ENCODE data around the gene IFI30. TPM values are rescaled to one million over a fixed set of nuclear protein-coding genes. Genes with fewer than 3 reads are reported as not detected.
"Not testable (repeated sequence)": the region's sequence is repeated elsewhere in the genome, so short reads cannot be mapped to it uniquely, and the experiment has no call there.

Gene IFI30
- total RNA-seq, 1 experiment from 2014 or later: 35.8 TPM

DNA sequence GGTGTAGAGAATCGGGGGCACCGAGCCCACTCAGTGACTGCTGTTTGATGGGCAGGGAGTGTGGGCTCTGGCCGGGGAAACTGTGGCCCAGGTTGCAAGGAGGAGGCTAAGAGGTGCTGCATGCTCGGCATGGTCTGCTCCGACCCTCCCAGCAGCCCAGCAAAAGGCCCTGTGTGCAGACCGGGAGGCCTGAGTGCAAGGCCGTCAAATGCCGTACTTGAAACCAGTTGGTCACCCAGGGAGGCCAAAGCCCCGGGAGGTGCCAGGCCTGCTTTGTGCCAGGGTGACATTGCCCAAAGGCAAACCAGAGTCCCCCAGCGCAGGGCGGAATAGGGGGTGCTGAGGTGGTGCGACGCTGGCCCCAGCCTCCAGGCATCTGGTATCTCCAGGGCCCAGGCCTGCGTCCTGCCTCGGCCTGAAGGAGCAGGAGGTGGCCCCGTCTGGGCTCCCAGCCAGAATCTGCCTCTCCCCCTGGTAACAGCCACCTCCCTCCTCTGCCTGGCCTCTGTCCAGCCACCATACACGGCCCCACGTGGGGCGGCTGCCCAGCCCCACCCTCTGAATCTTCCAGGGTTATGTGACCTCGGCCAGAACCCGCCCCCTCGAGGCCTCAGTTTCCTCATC, 16.7 kb upstream of the IFI30 start:
- BruUV-seq (replicated peaks): no TSS peak
- H3K9me3 ChIP-seq (ENCODE audit: insufficient read depth, low read depth): no peaks in the 10 kb centered on the region
- H3K27ac ChIP-seq: no peak overlapping the region
- H3K9me2 ChIP-seq (ENCODE audit: insufficient read depth): no peaks in the 10 kb centered on the region
- DNase-seq: peak in 1 of 2 experiments; percentile 85
- peaks cover 47% of the 10 kb centered on the region for H3F3A ChIP-seq (ENCODE audit: insufficient read depth, low read depth)
- TF ChIP-seq EZH2 (IDR thresholded peaks at IDR 0.05; ENCODE audit: low read depth): no peak
- TF ChIP-seq, protein P1, sequence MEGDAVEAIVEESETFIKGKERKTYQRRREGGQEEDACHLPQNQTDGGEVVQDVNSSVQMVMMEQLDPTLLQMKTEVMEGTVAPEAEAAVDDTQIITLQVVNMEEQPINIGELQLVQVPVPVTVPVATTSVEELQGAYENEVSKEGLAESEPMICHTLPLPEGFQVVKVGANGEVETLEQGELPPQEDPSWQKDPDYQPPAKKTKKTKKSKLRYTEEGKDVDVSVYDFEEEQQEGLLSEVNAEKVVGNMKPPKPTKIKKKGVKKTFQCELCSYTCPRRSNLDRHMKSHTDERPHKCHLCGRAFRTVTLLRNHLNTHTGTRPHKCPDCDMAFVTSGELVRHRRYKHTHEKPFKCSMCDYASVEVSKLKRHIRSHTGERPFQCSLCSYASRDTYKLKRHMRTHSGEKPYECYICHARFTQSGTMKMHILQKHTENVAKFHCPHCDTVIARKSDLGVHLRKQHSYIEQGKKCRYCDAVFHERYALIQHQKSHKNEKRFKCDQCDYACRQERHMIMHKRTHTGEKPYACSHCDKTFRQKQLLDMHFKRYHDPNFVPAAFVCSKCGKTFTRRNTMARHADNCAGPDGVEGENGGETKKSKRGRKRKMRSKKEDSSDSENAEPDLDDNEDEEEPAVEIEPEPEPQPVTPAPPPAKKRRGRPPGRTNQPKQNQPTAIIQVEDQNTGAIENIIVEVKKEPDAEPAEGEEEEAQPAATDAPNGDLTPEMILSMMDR (conservative IDR thresholded peaks at IDR 0.05): no peak
- peaks cover 9% of the 10 kb centered on the region; the same call in 1 of the 2 replicates for H3K4me1 ChIP-seq (replicated peaks; ENCODE audit: insufficient read depth)
- CTCF ChIA-PET: no interaction called here
- H3K27me3 ChIP-seq (ENCODE audit: insufficient read depth, low read depth): no peaks in the 10 kb centered on the region
- peaks cover 39% of the 10 kb centered on the region for H3K79me2 ChIP-seq (ENCODE audit: low read depth)
- no peak overlapping the region for H3K4me2 ChIP-seq
- POLR2A ChIA-PET (ENCODE audit: unreplicated experiment): no interaction called here
- intact Hi-C loops (cut with micrococcal nuclease; ENCODE audit: unreplicated experiment): loop anchor here (5.0 kb wide), 1 partner anchor 150 kb away; the partner anchor contains the start of gene ARRDC2
- H2AFZ ChIP-seq: no peak overlapping the region
- H4K20me1 ChIP-seq (ENCODE audit: insufficient read depth): peaks cover 39% of the 10 kb centered on the region
- H3K4me3 ChIP-seq: no peak overlapping the region
- H3K36me3 ChIP-seq (ENCODE audit: low read depth): peaks cover 11% of the 10 kb centered on the region; the same call in 1 of the 2 replicates

DNA sequence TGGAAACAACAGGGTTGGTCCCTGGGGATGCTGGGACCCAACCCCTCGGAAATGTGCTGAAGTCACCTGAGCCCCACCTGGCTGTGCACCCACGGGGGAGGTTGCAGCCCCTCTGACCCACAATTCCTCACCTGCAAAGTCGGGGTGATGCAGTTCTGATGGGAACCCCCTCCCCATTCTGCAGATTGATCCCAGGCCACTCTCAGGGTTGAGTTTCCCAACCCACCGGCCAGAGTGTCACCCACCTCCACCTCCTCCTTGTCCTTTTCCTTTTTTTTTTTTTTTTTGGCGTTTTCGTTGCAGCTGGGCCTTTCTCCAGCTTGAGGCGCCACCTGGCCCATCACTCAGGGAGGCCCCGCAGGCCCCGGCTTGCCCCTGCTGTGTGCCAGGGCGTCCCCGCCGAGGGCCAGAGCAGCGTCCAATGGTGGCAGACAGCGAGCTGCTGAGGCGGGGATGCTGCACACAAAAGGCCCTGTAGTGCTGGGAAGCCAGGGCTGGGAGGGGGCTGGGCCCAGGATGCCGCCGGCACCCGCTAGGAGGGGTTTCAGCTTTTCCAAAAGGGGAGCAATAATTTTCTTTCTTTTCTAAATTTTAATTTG, 16.0 kb upstream of the IFI30 start:
- H3K4me2 ChIP-seq: no peak overlapping the region
- DNase-seq: no peak

DNA sequence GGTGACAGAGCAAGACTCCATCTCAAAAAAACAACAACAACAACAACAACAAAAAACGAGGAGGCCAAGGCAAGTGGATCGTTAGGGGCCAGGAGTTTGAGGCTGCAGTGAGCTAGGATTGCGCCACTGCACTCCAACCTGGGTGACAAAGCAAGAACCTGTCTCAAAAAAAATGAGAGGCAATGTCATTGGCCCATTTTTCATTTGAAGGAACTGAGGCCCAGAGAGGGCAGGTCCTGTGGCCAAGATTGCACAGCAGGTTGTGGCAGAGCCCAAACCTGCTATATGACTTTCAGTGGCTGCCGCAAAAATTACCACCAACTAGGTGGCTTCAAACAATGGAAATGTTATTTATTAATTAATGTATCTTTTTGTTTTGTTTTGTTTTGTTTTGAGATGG, 15.1 kb upstream of the IFI30 start:
- no peaks in the 10 kb centered on the region for H3K27me3 ChIP-seq (ENCODE audit: insufficient read depth, low read depth)
- H2AFZ ChIP-seq: no peak overlapping the region
- H3K4me2 ChIP-seq: no peak overlapping the region
- H3F3A ChIP-seq (ENCODE audit: insufficient read depth, low read depth): peaks cover 48% of the 10 kb centered on the region
- H3K9me2 ChIP-seq (ENCODE audit: insufficient read depth): no peaks in the 10 kb centered on the region
- POLR2A ChIA-PET (ENCODE audit: unreplicated experiment): no interaction called here
- peaks cover 42% of the 10 kb centered on the region for H4K20me1 ChIP-seq (ENCODE audit: insufficient read depth)
- intact Hi-C loops (cut with micrococcal nuclease; ENCODE audit: unreplicated experiment): loop anchor here (5.0 kb wide), 1 partner anchor 151 kb away; the partner anchor contains the start of gene ARRDC2
- CTCF ChIA-PET: interaction anchor here (0.5 to 0.6 kb wide), 2 partner anchors 103 to 288 kb away, joined by 4 to 14 read pairs; no protein-coding TSS in a partner anchor
- H3K9me3 ChIP-seq (ENCODE audit: insufficient read depth, low read depth): no peaks in the 10 kb centered on the region
- no peak overlapping the region for H3K27ac ChIP-seq
- no peak overlapping the region for H3K4me3 ChIP-seq
- H3K79me2 ChIP-seq (ENCODE audit: low read depth): peaks cover 35% of the 10 kb centered on the region
- DNase-seq: no peak
- BruUV-seq (replicated peaks): no TSS peak
- peaks cover 17% of the 10 kb centered on the region; the same call in 1 of the 2 replicates for H3K36me3 ChIP-seq (ENCODE audit: low read depth)
- peaks cover 9% of the 10 kb centered on the region; the same call in 1 of the 2 replicates for H3K4me1 ChIP-seq (replicated peaks; ENCODE audit: insufficient read depth)
- TF ChIP-seq, protein P1 (conservative IDR thresholded peaks at IDR 0.05): no peak
- no peak for TF ChIP-seq EZH2 (IDR thresholded peaks at IDR 0.05; ENCODE audit: low read depth)

More for the DNA sequence above, 16.0 kb upstream of the IFI30 start:
- Histone ChIP-seq H3K79me2 (ENCODE audit: low read depth) (peaks cover 39% of the 10 kb centered on the region), H3K27me3 (ENCODE audit: insufficient read depth, low read depth) (no peaks in the 10 kb centered on the region), H3K9me3 (ENCODE audit: insufficient read depth, low read depth) (no peaks in the 10 kb centered on the region), H3K9me2 (ENCODE audit: insufficient read depth) (no peaks in the 10 kb centered on the region), H3F3A (ENCODE audit: insufficient read depth, low read depth) (peaks cover 45% of the 10 kb centered on the region), H3K36me3 (ENCODE audit: low read depth) (peaks cover 12% of the 10 kb centered on the region; the same call in 1 of the 2 replicates), H3K4me1 (replicated peaks; ENCODE audit: insufficient read depth) (peaks cover 9% of the 10 kb centered on the region; the same call in 1 of the 2 replicates), H3K4me3 (no peak overlapping the region), H2AFZ (no peak overlapping the region), H4K20me1 (ENCODE audit: insufficient read depth) (peaks cover 42% of the 10 kb centered on the region), H3K27ac (no peak overlapping the region)
- intact Hi-C loops (cut with micrococcal nuclease; ENCODE audit: unreplicated experiment): loop anchor here (5.0 kb wide), 1 partner anchor 150 kb away; the partner anchor contains the start of gene ARRDC2
- CTCF ChIA-PET: no interaction called here
- TF ChIP-seq, protein P1 (conservative IDR thresholded peaks at IDR 0.05): no peak
- TF ChIP-seq EZH2 (IDR thresholded peaks at IDR 0.05; ENCODE audit: low read depth): no peak
- no TSS peak for BruUV-seq (replicated peaks)
- POLR2A ChIA-PET (ENCODE audit: unreplicated experiment): interaction anchor here (0.7 kb wide), 1 partner anchor 133 kb away, joined by 13 read pairs; no protein-coding TSS in a partner anchor

DNA sequence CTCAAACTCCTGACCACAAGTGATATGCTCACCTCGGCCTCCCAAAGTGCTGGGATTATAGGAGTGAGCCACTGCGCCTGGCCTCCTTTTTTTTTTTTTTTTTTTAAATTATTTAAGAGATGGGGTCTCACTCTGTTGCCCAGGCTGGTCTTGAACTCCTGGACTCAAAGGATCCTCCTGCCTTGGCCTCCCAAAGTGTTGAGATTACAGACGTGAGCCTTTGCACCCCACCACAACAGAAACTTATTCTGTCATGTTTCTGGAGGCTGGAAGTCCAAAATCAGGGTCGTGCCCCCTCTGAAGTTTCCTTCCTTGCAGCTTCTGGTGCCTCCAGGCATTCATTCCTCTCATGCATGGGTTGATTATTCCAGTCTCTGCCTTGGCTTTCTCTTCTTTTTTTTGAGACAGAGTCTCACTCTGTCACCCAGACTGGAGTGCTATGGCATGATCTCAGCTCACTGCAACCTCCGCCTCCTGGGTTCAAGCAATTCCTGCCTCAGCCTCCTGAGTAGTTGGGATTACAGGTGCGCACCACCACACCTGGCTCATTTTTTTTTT, 14.5 kb upstream of the IFI30 start:
- intact Hi-C loops (cut with micrococcal nuclease; ENCODE audit: unreplicated experiment): loop anchor here (5.0 kb wide), 1 partner anchor 152 kb away; the partner anchor contains the start of gene ARRDC2
- H3K4me3 ChIP-seq; H3K27ac ChIP-seq; H2AFZ ChIP-seq; H3K9me2 ChIP-seq (ENCODE audit: insufficient read depth); H3K4me2 ChIP-seq; BruUV-seq (replicated peaks); POLR2A ChIA-PET (ENCODE audit: unreplicated experiment); DNase-seq; H3K27me3 ChIP-seq (ENCODE audit: insufficient read depth, low read depth); H3K9me3 ChIP-seq (ENCODE audit: insufficient read depth, low read depth); H3K4me1 ChIP-seq (replicated peaks; ENCODE audit: insufficient read depth): not testable (repeated sequence)
- peaks cover 21% of the 10 kb centered on the region; the same call in 1 of the 2 replicates for H3K36me3 ChIP-seq (ENCODE audit: low read depth)
- peaks cover 28% of the 10 kb centered on the region for H3K79me2 ChIP-seq (ENCODE audit: low read depth)
- peaks cover 40% of the 10 kb centered on the region for H4K20me1 ChIP-seq (ENCODE audit: insufficient read depth)
- CTCF ChIA-PET: interaction anchor here (0.6 kb wide), 1 partner anchor 103 kb away, joined by 4 read pairs; no protein-coding TSS in a partner anchor
- peaks cover 48% of the 10 kb centered on the region for H3F3A ChIP-seq (ENCODE audit: insufficient read depth, low read depth)
